Esophagus squamous epithelium (tissue), 5 donors: ENCODE data around the gene LAMTOR5. TPM values are rescaled to one million over a fixed set of nuclear protein-coding genes. Genes with fewer than 3 reads are reported as not detected.
"Not testable (repeated sequence)": the region's sequence is repeated elsewhere in the genome, so short reads cannot be mapped to it uniquely, and the experiment has no call there.

Source experiments
- DNase-seq: peaks from one replicate; lab custom pipeline; 2025; lab: John Stamatoyannopoulos, UW
- H3K27ac ChIP-seq, 4 donors: fragments of 200-600 bp; sonication (generic); one replicate each; pipeline ENCODE4 v1.5.1; 2016 to 2019; ENCODE audit warnings: mild to moderate bottlenecking in 1 of 4
- H3K27me3 ChIP-seq, 4 donors: fragments of 200-600 bp; sonication (generic); 1 replicate in 3 of 4; 2 replicates in 1 of 4; pipeline versions ENCODE4 v1.5.1 to v1.6.0; 2017 to 2021; ENCODE audit warnings: antibody characterized with exemption in 1 of 4
- H3K36me3 ChIP-seq, 3 donors: fragments of 200-600 bp; sonication (generic); one replicate each; pipeline ENCODE4 v1.5.1; 2016 to 2019
- H3K4me1 ChIP-seq, 3 donors: fragments of 200-600 bp; sonication (generic); one replicate each; pipeline ENCODE4 v1.5.1; 2017 to 2019
- H3K4me3 ChIP-seq, 4 donors: fragments of 200-600 bp; sonication (generic); 1 replicate in 3 of 4; 2 replicates in 1 of 4; pipeline ENCODE4 v1.5.1; 2016 to 2019; ENCODE audit warnings: mild to moderate bottlenecking in 2 of 4, moderate library complexity in 1 of 4
- H3K9me3 ChIP-seq, 3 donors: fragments of 200-600 bp; sonication (generic); one replicate each; pipeline ENCODE4 v1.5.1; 2016 to 2019
- POLR2A ChIP-seq, 4 donors: fragments of 450-650 bp; IDR thresholded peaks; one replicate each; pipeline ENCODE4 v1.6.1; 2017; ENCODE audit warnings: antibody characterized with exemption in 4 of 4, mild to moderate bottlenecking in 4 of 4, moderate library complexity in 3 of 4
- WGBS, 2 donors: methylation state at CpG; one replicate each; pipeline ENCODE4 v1.1.5; 2018; 5-methylcytosine and 5-hydroxymethylcytosine counted together
- intact Hi-C: fragments of 100-400 bp; cut with DNase I; formaldehyde crosslinking; loops from one replicate; pipeline ENCODE4 v1.15.0; 2022
- total RNA-seq, 4 donors: library from RNA; depleted of rRNA; stranded (reverse); fragments of >200 nt; gene quantifications; one replicate each; pipeline ENCODE4 v1.1.0, GENCODE V29; 2016
- TF ChIP-seq, protein P1 (sequence below), 6 experiments: fragments of 450-650 bp in 4 of 6; fragments of 200-600 bp in 2 of 6; sonication (generic) in 2 of 6; IDR thresholded peaks; one replicate each; pipeline ENCODE4 v1.5.1; 2016 to 2019; ENCODE audit warnings: antibody characterized with exemption in 6 of 6, mild to moderate bottlenecking in 4 of 6, moderate library complexity in 4 of 6
- donor health status: DM: yes; HTN: yes; CAD: no.

Gene LAMTOR5
- total RNA-seq, 4 donors from 2014 or later = 31.6 to 113 (median 99.1) TPM

DNA sequence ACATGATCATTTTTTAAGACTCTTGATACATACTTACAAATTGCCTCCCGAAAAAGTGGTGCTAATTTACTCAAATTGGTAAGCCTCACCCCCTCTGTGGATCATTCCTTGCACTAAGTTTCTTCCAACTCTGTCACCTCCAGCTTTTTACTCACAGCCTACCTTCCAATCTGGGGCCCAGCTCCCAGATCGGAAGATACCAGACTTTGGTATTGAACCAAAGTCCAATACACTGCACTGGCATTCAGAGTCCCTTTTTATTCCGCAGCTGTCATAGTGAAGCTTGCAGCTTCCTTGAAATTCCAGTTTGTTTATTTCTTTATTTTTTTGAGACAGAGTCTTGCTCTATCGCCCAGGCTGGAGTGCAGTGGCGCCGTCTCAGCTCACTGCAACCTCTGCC lies 1.8 kb upstream of the LAMTOR5 start:
- intact Hi-C loops = loop anchor here (5.0 kb wide), 1 partner anchor 72 kb away; the partner anchor contains the start of gene RBM15
- Histone ChIP-seq H3K4me1 (peaks cover 4 to 36% (median 15%) of the 10 kb centered on the region in 3 donors), H3K9me3 (no peaks in the 10 kb centered on the region), H3K27me3 (no peaks in the 10 kb centered on the region), H3K4me3 (no peak overlapping the region), H3K27ac (no peak overlapping the region), H3K36me3 (peaks cover 0 to 15% (median 8%) of the 10 kb centered on the region in 3 donors)
- no peak for DNase-seq
- TF ChIP-seq, protein P1, sequence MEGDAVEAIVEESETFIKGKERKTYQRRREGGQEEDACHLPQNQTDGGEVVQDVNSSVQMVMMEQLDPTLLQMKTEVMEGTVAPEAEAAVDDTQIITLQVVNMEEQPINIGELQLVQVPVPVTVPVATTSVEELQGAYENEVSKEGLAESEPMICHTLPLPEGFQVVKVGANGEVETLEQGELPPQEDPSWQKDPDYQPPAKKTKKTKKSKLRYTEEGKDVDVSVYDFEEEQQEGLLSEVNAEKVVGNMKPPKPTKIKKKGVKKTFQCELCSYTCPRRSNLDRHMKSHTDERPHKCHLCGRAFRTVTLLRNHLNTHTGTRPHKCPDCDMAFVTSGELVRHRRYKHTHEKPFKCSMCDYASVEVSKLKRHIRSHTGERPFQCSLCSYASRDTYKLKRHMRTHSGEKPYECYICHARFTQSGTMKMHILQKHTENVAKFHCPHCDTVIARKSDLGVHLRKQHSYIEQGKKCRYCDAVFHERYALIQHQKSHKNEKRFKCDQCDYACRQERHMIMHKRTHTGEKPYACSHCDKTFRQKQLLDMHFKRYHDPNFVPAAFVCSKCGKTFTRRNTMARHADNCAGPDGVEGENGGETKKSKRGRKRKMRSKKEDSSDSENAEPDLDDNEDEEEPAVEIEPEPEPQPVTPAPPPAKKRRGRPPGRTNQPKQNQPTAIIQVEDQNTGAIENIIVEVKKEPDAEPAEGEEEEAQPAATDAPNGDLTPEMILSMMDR (IDR thresholded peaks at IDR 0.05) = no peak
- no peak for TF ChIP-seq POLR2A (IDR thresholded peaks at IDR 0.05)
- whole genome bisulfite sequencing, 2 donors = 93 to 94% methylated on average over 6 of the region's 6 CpGs

DNA sequence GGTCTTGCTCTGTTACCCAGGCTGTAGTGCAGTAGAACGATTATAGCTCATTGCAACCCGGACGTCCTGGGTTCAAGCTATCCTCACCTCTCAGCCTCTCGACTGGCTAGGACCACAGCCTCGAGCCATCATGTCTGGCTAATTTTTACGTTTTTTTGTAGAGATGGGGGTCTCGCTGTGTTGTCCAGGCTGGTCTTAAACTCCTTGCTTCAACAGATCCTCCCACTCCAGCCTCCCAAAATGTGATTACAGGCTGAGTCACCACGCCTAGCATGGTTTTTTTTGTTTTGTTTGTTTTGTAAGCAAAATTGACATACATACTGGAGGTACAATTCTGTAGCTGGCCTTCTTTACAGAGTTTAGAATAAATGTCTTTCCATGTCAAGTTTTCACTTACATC lies 994 bp upstream of the LAMTOR5 start:
- no peaks in the 10 kb centered on the region for H3K27me3 ChIP-seq
- peak overlapping the region in 2 of 4 donors; percentile 91 to 100 for H3K4me3 ChIP-seq
- no peak for TF ChIP-seq POLR2A (IDR thresholded peaks at IDR 0.05)
- TF ChIP-seq, protein P1 (IDR thresholded peaks at IDR 0.05) = no peak
- intact Hi-C loops = loop anchor here (5.0 kb wide), 1 partner anchor 71 kb away; the partner anchor contains the start of gene RBM15
- DNase-seq = no peak
- peaks cover 4 to 36% (median 15%) of the 10 kb centered on the region in 3 donors for H3K4me1 ChIP-seq
- no peaks in the 10 kb centered on the region for H3K9me3 ChIP-seq
- 83 to 87% methylated on average over 8 of the region's 8 CpGs for WGBS, 2 donors
- H3K36me3 ChIP-seq = peaks cover 2 to 23% (median 16%) of the 10 kb centered on the region in 3 donors
- H3K27ac ChIP-seq = peak overlapping the region in 2 of 4 donors; percentile 97 to 99

DNA sequence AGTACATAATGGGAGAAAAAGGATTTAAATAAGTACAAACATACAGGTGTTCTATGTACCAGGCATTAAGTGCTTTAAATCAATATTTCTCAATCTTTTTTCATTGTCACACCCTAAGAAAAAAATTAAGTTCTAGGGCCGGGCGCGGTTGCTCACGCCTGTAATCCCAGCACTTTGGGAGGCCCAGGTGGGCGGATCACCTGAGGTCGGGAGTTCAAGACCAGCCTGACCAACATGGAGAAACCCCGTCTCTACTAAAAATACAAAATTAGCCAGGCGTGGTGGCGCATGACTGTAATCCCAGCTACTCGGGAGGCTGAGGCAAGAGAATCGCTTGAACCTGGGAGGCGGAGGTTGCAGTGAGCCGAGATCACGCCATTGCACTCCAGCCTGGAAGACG lies 1.1 kb downstream of the LAMTOR5 start:
- Histone ChIP-seq H3K4me1 (peaks cover 4 to 36% (median 15%) of the 10 kb centered on the region in 3 donors), H3K27ac (peak overlapping the region in 3 of 4 donors; percentile 96 to 99 (median 97)), H3K36me3 (peaks cover 7 to 44% (median 28%) of the 10 kb centered on the region in 3 donors), H3K4me3 (peak overlapping the region; percentile 91 to 100 (median 96))
- not testable (repeated sequence) for DNase-seq, H3K9me3 ChIP-seq, H3K27me3 ChIP-seq
- intact Hi-C loops = loop anchor here (5.0 kb wide), 1 partner anchor 69 kb away; the partner anchor contains the start of gene RBM15
- 35 to 42% methylated on average over 12 to 13 of the region's 15 CpGs for WGBS, 2 donors

DNA sequence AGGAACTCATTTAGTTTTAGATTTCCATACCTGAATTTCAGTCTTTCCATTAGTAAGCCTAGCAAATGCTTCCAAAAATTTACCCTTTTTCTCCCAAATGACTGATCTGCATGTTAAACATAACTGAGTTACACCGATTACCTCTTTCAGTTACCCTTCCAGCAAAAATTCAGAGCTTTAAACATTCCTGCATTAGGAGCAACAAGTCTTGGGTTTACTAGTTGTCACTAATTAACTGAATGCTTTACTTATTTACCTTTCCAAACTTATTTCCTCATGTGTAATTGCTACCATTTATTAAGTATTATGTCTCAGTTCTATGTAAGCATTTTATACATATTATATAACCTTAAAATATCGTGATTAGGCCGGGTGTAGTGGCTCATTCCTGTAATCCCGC lies 3.1 kb downstream of the LAMTOR5 start:
- H3K9me3 ChIP-seq = no peaks in the 10 kb centered on the region
- 92 to 94% methylated on average over 4 of the region's 4 CpGs for WGBS, 2 donors
- H3K36me3 ChIP-seq = peaks cover 7 to 64% (median 38%) of the 10 kb centered on the region in 3 donors
- DNase-seq = no peak
- intact Hi-C loops = no loop called here
- H3K27ac ChIP-seq = no peak overlapping the region
- no peaks in the 10 kb centered on the region for H3K27me3 ChIP-seq
- no peak overlapping the region for H3K4me3 ChIP-seq
- H3K4me1 ChIP-seq = peaks cover 4 to 36% (median 15%) of the 10 kb centered on the region in 3 donors
- TF ChIP-seq POLR2A (IDR thresholded peaks at IDR 0.05) = no peak
- TF ChIP-seq, protein P1 (IDR thresholded peaks at IDR 0.05) = no peak

DNA sequence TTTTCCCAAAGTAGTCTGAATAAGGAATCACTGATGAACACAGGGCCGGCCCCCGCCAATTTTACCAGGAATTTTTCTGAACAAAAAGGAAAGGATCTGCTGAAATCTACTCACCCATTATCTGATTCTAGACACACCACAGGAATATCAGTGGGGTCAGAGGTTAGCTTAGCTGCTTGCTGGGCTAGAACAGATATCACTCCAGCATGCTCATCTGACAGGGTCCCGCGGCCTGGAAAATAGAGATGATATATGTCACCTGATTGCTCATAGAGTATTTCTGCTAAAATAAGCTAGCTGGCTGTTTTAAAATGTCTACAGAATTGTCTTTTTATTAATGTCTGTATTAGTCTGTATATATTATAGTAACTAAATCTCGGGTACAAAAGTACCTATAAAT lies 3.7 kb downstream of the LAMTOR5 start:
- Histone ChIP-seq H3K4me3 (no peak overlapping the region), H3K9me3 (no peaks in the 10 kb centered on the region), H3K27me3 (no peaks in the 10 kb centered on the region), H3K36me3 (peaks cover 7 to 70% (median 38%) of the 10 kb centered on the region in 3 donors), H3K27ac (no peak overlapping the region), H3K4me1 (peaks cover 4 to 34% (median 15%) of the 10 kb centered on the region in 3 donors)
- DNase-seq = no peak
- intact Hi-C loops = no loop called here
- TF ChIP-seq POLR2A (IDR thresholded peaks at IDR 0.05) = no peak
- TF ChIP-seq, protein P1 (IDR thresholded peaks at IDR 0.05) = no peak
- WGBS, 2 donors = 93 to 94% methylated on average over 5 of the region's 5 CpGs

DNA sequence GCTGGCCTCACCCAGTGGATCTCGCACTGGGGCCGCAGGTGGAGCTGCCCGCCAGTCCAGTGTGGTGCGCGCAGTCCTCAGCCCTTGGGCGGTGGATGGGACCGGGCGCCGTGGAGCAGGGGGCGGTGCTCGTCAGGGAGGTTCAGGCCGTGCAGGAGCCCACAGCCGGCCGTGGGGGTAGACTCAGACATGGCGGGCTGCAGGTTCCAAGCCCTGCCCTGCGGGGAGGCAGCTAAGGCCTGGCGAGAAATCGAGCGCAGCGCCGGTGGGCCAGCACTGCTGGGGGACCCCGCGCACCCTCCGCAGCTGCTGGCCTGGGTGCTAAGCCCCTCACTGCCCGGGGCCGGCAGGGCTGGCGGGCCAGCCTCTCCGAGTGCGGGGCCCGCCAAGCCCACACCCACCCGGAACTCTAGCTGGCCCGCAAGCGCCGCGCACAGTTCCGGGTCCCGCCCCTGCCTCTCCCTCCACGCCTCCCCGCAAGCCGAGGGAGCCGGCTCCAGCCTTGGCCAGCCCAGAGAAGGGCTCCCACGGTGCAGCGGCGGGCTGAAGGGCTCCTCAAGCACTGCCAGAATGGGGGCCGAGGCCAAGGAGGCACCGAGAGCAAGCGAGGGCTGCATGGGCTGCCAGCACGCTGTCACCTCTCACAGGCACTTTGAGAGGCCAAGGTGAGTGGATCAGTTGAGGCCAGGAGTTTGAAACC lies 11.1 kb downstream of the LAMTOR5 start:
- Histone ChIP-seq H3K36me3 (peaks cover 0 to 59% (median 10%) of the 10 kb centered on the region in 3 donors), H3K4me1 (peaks cover 0 to 31% (median 5%) of the 10 kb centered on the region in 3 donors)
- DNase-seq, H3K27me3 ChIP-seq, H3K9me3 ChIP-seq, intact Hi-C loops, H3K27ac ChIP-seq, H3K4me3 ChIP-seq: not testable (repeated sequence)
- WGBS, 2 donors = no CpG with 5 or more reads among the region's 48 CpGs
